Measurements from ENCODE around the gene TRIL.

TRIL gene, protein sequence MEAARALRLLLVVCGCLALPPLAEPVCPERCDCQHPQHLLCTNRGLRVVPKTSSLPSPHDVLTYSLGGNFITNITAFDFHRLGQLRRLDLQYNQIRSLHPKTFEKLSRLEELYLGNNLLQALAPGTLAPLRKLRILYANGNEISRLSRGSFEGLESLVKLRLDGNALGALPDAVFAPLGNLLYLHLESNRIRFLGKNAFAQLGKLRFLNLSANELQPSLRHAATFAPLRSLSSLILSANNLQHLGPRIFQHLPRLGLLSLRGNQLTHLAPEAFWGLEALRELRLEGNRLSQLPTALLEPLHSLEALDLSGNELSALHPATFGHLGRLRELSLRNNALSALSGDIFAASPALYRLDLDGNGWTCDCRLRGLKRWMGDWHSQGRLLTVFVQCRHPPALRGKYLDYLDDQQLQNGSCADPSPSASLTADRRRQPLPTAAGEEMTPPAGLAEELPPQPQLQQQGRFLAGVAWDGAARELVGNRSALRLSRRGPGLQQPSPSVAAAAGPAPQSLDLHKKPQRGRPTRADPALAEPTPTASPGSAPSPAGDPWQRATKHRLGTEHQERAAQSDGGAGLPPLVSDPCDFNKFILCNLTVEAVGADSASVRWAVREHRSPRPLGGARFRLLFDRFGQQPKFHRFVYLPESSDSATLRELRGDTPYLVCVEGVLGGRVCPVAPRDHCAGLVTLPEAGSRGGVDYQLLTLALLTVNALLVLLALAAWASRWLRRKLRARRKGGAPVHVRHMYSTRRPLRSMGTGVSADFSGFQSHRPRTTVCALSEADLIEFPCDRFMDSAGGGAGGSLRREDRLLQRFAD

DNA sequence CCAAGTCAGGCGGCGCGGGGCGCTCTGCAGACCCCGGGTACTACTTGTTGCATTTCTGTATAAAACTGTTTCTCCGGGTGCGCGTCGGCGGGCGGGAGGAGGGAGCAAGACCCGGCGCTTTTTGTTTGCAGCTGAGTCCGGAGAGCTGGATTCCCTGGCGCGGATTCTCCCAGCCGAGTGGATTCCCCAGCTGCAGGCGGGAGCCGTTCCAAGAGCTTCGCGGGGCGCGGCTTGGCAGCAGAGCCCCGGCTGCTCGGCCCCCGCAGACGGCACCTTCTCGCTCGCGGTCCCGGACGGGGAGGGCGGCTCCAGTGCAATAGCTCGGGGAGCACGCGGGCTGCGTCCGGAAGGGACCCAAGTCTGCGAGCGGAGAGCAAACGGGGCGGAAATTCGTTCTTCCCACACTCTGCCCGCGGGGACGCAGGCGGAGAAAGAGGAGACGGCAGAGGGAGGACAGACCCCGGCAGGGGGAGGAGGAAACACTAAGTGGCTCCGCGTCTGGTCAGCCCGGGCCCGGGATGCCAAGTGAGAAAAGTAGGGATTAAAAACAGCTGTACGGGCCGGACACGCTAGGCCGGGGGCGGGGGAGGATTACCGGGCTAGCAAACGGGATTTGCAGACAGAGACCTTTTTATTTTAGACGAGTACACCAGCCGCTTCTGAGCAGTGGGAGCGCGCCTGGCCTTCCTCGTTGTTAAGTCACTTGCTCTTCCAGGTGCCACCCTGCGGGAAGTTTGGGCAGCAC is at the start of gene TRIL:
Gene TRIL, minus strand, starts transcription at position 96 of the 745 bp plus-strand sequence. CDS start 284 bp downstream, outside the sequence.
- no peak for DNase-seq (ENCODE audit: low spot score)

DNA sequence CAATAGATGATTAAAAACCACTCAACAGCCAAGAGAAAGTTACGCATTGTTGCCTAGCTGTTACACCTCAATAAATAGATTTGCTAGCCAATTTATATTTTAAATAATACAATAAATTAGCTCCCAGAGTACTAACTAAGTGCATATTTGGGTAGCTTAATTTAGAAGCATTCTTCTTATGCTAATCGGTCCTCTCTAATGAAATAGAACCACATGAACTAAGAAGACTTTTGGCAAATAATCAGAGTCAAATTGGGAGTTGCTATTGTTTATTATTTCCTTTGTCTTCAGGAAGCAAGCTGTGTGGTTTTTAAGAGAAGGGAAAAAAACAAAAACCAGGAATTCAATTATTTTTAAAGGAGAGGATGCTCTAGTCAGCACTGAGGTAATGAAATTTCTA is 49.0 kb upstream of the TRIL start:
- no peak for DNase-seq (ENCODE audit: low spot score)

DNA sequence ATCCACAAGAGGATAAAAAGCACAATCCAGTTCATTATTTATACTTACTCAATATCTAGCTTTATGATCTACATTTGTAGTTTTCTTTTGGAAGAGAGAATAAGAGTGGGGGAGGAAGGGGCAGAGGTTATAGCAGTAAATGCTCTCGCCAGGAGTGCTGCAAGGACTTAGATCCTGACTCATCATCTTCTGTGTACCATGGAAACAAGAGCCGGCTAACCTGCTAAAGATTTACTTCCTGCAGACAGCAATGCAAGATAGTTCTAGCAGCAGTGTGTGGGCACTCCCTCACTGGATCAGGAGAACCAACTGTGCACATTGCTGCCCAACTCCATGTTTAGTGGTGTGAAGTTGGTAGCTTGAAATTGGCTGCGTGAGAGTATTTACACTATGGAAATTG is 47.7 kb upstream of the TRIL start:
- DNase-seq (ENCODE audit: low spot score), result no peak

DNA sequence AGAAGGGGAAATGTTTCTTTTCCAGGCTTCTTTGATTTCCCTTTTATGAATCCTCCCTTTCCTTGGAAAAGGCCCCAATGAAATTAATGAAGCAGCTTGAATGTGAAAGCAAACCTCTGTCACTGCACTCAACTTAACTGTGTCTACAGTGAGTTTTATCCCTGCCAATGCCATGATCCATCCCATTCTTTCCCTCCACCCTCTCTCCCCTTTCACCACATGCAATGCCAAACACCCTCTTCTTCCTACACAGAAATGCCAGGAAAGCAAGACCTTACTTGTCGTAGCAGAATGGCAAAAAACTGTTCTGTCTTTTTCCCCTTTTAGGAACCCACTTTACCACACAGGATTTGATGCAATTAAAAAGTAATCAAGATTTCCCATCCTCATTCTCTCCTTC is 47.3 kb upstream of the TRIL start:
- no peak for DNase-seq (ENCODE audit: low spot score)

DNA sequence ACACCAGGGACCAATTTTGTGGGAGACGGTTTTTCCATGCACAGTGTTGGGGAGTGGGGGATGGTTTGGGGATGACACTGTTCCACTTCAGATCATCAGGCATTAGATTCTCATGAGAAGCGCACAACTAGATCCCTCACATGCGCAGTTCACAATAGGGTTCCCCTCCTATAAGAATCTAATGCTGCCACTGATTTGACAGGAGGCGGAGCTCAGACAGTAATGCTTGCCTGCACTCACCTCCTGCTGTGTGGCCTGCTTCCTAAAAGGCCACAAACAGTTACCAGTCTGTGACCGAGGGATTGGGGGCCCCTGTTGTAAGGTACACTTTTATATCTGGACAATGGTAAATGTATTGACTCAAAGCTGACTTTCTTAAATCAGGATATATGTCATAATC is 45.6 kb upstream of the TRIL start:
- DNase-seq (ENCODE audit: low spot score), result no peak

DNA sequence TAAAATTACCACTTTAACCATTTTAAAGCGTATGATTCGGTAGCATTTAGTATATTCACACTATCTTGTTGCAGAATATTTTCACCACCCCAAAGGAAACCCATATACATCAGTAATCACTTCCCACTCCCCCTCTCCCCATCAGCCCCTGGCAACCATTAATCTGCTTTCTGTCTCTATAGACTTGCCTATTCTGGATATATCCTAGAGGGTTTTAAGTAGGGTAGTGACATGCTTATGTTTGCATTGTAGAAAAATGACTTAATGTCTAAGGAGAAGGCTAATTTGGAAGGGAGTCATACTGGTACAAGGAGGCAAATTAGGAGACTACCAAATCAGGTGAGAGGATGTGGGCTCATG is 42.6 kb upstream of the TRIL start:
- no peak for DNase-seq (ENCODE audit: low spot score)

DNA sequence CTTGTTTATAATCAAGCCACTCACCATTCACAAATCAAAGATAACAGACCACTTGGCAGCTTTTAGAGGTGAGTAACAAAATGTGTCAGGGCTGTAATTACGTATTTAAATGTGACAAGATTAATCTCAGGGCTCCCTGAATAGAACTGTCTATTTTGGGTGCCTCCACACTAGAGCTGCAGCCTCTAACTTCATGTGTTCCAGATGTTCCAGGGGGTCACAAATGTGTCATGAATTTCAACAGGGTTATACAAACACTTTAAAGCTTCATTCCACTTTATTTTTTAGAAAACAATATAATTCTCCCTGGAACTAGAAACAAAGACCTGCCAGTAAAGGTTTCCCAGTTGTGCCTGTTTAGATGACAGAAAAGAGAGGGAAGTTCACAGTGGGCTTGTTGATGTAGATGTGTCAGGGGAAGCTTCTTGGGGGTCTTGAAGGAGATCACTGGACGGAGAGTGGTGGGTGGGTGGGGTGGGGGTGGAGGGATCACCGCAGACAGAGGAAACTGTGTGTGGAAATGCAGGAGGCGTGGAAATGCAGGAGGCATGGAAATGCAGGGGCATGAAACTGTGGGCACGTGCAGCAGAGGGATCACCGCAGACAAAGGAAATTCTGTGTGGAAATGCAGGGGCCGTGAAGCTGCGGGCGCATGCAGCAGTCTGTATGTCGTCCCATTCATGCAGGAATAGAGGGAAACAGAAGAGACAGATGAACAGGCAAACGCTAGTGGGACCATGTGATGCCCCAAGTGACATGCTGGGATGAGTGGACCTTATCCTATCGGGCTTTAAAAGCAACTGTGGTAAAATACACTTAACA is 42.0 kb upstream of the TRIL start:
- DNase-seq (ENCODE audit: low spot score), result no peak

DNA sequence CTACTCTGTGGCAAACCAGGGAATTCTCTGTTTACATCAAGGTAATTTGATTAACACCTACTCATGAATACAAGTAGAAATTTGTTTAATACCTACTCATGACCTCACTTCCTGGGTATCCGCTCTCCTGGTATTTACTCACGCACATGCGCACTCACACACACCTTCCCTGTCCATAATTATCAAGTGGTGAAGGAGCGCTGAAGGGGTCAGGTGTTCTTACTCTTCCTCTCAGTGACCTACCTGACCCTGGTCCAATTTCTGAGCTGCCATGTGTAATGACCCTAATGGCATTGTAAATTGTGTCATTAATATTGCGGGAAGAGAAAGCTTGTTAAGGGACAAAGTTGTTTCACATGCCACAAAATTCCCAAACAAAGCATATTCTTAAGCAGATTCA is 41.3 kb upstream of the TRIL start:
- no peak for DNase-seq (ENCODE audit: low spot score)

DNA sequence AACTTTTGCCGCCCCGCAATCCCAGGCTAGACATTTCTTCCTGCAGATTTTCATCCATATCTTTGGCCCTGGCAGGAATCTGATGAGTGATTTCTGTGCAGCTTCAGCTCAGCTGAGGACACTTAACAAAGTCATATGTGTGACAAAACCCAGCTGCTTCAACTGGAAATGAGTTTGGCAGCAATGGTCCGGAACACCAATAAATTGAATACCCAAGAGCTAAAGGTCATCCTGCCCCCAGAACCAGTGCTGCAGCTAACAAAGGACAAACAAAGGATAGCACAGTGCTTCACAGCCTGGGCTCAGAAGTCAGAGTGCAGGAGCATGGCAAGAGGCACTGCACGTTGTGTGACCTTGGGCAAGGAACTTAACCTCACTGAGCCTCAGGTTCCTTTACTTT is 40.0 kb upstream of the TRIL start:
- DNase-seq (ENCODE audit: low spot score), result no peak

DNA sequence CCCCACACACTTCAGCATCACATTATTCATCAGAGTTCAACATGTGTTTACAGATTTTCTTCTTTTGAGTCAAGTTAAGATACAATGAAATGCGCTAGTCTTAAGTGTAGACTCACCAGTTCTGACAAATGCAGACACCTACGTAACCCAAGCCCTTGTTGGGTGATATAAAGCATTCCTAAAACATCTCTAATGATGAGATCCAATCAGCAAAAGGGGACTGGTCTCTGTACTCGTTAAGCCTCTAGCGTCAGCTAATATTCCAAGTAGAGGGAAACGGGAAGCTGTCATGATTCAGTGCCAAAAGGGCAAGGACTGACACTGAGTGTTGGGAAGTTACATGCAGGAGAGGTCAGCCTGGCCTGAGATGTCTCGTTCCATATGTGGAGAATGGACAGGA is 38.7 kb upstream of the TRIL start:
- DNase-seq (ENCODE audit: low spot score), result no peak

DNA sequence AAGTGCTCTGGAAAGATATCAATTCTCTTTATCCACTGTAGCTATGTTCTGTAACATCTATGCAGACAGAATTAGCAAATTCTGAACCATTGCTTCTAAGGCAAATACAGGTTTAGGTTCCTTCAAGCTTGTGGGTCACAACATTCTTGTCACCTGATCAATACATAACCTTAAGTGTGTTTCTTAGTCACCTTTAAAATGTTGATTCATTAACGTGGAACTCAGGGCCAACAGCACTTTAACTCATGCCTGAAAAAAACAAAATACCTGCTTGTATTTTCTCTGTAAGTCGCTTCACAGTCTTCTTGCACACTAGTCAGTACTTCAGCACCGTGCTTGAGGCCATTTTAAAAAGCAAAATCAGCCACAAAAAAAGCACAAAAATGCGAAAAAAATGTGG is 35.2 kb upstream of the TRIL start:
- DNase-seq (ENCODE audit: low spot score), result no peak

DNA sequence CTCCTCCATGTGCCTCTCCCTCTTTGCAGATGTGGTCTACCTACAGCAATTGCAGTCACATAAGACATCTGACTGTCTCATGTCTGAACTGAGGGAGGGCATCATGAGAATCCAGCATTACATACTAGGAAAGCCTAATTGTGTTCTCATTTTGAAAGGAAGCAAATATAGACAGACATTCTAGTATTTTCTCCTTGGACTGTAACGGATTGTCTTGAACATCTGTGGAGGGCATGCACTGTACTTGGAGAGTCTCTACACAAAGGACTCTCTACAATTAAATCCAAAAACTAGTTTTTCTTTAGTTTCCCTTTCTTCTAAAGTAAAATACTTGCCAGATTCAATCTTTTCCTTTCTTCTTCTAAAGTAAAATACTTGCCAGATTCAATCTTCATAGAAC is 34.7 kb upstream of the TRIL start:
- DNase-seq (ENCODE audit: low spot score), result no peak

DNA sequence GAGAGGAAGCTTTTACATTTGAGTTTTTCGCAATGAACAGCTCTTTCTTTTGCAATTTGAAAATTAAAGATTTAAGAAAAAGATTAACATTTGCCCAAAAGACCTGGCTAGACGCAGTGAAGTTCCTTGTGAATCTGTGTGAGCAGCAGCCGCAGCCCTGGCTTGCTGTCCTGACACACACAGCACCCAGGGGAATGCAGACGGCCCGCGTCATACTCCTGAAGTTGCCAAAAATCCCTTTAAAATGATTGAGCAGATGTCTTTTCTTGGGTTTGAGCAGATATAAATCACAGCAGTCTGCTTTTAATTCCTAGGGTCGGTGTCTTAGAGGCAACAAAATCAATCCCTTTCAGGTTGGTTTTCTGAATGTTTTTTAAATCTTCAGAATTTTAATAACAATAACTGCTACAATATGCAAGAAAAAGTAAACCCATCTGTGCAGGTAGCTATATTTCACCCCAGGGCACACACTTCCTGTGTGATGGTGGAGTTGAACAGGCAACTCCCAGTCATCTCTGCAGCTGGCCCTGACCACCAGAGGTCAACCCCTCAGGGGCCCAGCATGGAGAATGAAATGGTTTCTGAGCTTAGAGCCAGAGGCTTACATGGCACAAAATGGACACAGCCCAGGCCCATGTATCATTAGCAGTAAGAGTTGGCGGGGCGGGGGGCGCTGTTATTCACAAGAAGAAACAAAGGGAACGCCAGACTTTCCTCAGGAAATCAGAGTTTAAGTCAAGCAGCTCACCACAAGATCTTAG is 32.2 kb upstream of the TRIL start:
- no peak for DNase-seq (ENCODE audit: low spot score)

DNA sequence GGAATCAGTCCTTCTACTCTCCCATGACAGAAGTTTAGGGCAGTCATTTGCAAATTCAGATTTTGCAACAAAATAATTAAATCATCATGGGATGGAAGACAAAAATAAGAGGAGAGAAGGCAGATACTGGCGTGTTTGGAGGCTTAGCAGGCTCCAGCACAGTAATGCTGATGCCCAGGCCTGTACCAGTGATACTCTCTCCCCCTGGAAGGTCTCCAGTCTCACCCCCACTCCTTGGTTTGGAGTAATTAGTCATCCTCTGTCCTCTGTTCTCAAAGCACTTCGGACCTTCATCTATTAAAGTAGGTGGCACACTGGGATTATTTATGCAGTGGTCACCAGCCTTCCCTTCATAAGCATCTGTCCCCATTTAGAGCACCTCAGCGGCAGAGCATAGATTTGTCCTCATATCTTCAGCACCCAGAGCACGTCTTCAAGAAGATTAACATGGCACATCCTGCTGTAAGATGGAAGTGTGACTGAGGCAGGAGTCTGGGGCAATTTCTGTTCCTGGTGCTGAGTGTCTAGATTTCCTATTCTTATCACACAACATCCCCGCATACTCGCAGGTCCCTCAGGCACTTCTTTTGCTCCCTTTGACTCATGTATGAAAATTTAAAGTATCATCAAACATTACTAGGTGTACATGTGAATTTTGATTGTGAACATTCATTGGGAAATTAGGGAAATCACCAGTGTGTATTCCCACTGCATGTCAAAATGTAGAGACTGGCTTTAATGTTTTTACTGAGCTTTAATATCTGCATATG is 31.3 kb upstream of the TRIL start:
- no peak for DNase-seq (ENCODE audit: low spot score)

DNA sequence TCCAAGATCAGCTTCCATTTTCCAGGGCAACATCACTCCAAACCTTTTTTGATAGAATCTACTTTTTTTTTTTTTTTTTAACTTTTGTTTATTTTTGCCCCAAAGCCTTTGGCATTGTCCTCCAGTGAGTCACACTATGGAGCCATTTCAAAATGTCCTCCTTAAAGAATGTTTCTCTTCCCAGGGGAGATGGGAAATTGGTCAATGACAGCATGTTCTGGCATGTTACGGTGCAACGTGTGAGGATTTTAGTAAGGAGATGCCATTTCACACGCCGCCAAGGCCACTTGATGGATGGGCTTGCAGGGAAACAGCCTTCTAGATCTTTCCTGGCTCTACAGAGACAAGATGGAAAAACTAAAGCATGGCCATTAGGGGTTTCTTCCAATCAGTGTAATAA is 30.7 kb upstream of the TRIL start:
- DNase-seq (ENCODE audit: low spot score), result no peak

DNA sequence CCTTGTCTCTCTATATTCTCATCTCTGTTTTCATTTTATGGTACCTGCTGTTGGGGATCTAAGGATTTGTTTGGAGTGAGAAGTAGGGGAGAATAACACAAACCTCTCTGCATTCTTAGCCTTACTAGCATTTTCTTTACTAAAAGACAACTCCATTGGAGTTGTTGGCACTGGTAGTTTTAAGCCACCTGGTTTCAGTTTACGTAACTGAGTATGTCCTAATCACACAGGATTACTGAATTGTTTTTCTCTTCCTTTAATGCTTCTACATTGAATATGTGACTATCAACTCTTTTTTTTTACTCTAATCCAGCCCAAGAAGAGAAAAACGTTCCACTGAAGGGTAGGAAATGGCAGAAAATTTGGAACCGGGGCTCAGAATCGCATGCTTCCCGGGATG is 30.0 kb upstream of the TRIL start:
- no peak for DNase-seq (ENCODE audit: low spot score)

DNA sequence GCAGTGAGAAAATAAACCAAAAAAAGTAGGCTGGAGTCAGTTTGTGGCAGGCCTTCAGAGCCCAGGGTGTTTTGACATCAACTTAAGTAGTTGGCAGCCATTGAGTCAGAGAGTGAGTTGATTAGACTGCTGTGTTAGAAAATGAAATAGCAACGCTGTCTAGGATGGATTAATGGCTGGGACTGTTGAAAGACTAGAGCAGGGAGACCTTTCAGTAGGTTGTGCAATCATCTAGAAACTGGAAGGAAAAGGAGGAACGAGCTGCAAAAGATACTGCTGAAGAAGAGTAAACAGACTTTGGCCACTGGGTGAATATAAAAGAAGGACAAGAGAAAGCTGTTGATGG is 28.6 kb upstream of the TRIL start:
- DNase-seq (ENCODE audit: low spot score), result no peak

DNA sequence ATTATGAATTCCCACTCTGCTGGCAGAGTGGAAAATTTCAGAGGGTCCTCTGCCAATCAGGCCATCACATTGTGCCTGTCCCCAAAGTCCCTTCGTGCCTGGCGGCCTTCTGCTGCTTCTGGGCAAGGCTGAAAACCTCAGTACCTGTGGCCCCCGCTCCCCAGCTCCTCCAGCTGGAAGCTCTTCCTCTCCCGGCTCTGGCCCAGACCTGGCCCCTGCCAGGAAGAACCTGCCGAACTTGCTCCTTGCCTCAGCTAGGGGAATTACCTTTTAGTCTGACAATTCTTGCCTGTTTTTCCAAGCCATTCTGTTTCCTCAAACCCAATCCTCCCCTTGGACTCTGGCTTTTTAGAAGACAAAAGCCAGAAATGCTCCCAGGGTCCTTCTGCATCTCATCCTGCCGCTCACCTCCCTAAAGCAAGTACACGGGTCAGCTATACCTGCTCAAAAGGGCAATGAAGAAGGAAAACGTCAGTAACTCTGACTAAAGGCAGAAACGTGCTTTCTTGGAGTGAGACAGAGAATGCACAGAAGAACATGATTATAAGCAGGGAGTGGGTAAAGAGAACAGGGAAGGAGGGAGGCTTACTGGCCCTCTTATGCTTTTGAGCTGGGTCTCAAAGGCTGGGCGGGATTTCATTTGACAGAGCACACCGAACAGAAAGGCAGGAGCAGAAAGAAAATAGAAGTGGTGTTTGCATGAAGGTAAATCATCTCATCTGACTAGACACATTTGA is 28.1 kb upstream of the TRIL start:
- DNase-seq (ENCODE audit: low spot score), result no peak

DNA sequence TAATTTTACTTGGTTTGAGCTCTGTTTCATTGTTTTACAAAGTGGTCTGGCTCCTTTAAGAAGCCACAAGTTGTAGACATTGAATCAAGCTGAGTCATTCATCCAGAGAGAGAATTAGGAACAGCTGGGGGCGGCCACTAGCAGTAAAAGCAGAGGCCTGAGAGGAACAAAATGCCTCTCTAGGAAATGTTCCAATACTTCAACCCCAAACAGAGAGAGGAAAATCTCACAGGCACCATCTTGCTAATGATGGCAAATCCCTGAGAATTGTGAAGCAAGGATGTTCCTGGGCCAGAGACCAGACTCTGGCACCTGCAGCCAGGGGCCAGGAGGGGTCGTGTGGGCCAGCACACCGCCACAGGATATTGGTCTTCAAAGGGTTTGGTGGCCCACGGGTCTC is 26.5 kb upstream of the TRIL start:
- DNase-seq (ENCODE audit: low spot score), result no peak

DNA sequence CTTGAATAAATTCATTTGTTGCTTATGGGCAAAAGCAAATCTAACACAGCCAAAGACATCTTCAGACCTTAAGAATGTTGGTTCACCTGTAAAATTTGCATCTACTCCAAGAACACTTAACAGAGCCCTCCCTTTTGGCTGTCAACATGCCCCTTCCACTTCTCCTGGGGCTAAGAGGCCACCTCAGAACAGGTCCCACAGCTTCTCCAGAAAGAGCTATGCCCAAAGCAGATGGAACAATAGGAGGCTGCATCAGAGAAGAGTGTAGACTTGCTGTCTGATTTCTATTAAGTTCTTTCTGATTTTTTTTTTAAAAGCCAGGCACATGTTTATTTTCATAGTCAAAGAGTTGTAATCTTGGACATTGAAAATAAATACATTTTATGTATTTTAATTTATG is 26.1 kb upstream of the TRIL start:
- no peak for DNase-seq (ENCODE audit: low spot score)
